ENCODE measurements around the gene ZPBP2. TPM values are rescaled to one million over a fixed set of nuclear protein-coding genes. Genes with fewer than 3 reads are reported as not detected.

Gene ZPBP2
- total RNA-seq, 1 experiment from 2014 or later: not detected

DNA sequence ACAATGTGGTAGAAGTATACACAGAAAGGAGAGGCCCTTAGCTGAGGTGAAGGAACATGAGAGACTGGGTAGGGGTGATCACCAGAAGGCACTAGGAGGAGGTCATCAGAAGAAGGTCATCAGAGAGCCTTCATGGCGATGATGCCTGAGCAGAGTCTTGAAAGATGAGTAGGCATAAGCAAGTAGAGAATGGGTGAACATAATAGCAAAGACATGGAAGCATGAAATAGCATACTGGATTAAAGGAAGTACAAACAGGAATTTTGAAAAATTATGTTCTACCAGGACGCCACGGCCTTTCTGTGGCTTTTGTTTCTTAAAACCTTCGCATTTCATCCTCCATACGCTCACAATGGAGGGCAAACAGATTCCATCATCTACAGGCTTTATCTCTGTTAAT is 6.8 kb upstream of the ZPBP2 start:
- Histone ChIP-seq H3K4me1 (ENCODE audit: control insufficient read depth, insufficient read depth, low read length) (peaks cover 6% of the 10 kb centered on the region), H3K36me3 (ENCODE audit: control insufficient read depth, insufficient read depth, low read length) (no peaks in the 10 kb centered on the region), H3K4me3 (ENCODE audit: low read depth in 2 of 2, low read length in 2 of 2) (no peak overlapping the region), H3K27me3 (ENCODE audit: control insufficient read depth, insufficient read depth, low read length) (peaks cover 36% of the 10 kb centered on the region), H3K27ac (ENCODE audit: low read length) (no peak overlapping the region), H3K9me3 (ENCODE audit: control insufficient read depth, insufficient read depth, low read depth, low read length) (no peaks in the 10 kb centered on the region)
- intact Hi-C loops (cut with micrococcal nuclease; ENCODE audit: unreplicated experiment): no loop called here
- CTCF ChIA-PET: no interaction called here
- BruUV-seq (replicated peaks): no TSS peak
- TF ChIP-seq SIN3A (IDR thresholded peaks at IDR 0.05; ENCODE audit: borderline replicate concordance, insufficient read depth, low read depth, low read length) (no peak), POLR2AphosphoS5 (IDR thresholded peaks at IDR 0.05; ENCODE audit: low read depth, low read length) (no peak), TCF7L2 (IDR thresholded peaks at IDR 0.05; ENCODE audit: low read depth, low read length) (no peak)
- TF ChIP-seq, protein P1, sequence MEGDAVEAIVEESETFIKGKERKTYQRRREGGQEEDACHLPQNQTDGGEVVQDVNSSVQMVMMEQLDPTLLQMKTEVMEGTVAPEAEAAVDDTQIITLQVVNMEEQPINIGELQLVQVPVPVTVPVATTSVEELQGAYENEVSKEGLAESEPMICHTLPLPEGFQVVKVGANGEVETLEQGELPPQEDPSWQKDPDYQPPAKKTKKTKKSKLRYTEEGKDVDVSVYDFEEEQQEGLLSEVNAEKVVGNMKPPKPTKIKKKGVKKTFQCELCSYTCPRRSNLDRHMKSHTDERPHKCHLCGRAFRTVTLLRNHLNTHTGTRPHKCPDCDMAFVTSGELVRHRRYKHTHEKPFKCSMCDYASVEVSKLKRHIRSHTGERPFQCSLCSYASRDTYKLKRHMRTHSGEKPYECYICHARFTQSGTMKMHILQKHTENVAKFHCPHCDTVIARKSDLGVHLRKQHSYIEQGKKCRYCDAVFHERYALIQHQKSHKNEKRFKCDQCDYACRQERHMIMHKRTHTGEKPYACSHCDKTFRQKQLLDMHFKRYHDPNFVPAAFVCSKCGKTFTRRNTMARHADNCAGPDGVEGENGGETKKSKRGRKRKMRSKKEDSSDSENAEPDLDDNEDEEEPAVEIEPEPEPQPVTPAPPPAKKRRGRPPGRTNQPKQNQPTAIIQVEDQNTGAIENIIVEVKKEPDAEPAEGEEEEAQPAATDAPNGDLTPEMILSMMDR (IDR thresholded peaks at IDR 0.05): no peak
- TF ChIP-seq, protein P2, sequence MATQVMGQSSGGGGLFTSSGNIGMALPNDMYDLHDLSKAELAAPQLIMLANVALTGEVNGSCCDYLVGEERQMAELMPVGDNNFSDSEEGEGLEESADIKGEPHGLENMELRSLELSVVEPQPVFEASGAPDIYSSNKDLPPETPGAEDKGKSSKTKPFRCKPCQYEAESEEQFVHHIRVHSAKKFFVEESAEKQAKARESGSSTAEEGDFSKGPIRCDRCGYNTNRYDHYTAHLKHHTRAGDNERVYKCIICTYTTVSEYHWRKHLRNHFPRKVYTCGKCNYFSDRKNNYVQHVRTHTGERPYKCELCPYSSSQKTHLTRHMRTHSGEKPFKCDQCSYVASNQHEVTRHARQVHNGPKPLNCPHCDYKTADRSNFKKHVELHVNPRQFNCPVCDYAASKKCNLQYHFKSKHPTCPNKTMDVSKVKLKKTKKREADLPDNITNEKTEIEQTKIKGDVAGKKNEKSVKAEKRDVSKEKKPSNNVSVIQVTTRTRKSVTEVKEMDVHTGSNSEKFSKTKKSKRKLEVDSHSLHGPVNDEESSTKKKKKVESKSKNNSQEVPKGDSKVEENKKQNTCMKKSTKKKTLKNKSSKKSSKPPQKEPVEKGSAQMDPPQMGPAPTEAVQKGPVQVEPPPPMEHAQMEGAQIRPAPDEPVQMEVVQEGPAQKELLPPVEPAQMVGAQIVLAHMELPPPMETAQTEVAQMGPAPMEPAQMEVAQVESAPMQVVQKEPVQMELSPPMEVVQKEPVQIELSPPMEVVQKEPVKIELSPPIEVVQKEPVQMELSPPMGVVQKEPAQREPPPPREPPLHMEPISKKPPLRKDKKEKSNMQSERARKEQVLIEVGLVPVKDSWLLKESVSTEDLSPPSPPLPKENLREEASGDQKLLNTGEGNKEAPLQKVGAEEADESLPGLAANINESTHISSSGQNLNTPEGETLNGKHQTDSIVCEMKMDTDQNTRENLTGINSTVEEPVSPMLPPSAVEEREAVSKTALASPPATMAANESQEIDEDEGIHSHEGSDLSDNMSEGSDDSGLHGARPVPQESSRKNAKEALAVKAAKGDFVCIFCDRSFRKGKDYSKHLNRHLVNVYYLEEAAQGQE (IDR thresholded peaks at IDR 0.05; ENCODE audit: insufficient read depth in 1 of 2, low read depth in 2 of 2, low read length in 1 of 2): no peak
- POLR2A ChIA-PET: no interaction called here
- in situ Hi-C loops (cut with HindIII; ENCODE audit: low pct_unique_long_range_greater_than_20kb, low sequenced_read_pairs): no loop called here
- no peak for DNase-seq (ENCODE audit: low read depth, low spot score)
- no peak for ATAC-seq

DNA sequence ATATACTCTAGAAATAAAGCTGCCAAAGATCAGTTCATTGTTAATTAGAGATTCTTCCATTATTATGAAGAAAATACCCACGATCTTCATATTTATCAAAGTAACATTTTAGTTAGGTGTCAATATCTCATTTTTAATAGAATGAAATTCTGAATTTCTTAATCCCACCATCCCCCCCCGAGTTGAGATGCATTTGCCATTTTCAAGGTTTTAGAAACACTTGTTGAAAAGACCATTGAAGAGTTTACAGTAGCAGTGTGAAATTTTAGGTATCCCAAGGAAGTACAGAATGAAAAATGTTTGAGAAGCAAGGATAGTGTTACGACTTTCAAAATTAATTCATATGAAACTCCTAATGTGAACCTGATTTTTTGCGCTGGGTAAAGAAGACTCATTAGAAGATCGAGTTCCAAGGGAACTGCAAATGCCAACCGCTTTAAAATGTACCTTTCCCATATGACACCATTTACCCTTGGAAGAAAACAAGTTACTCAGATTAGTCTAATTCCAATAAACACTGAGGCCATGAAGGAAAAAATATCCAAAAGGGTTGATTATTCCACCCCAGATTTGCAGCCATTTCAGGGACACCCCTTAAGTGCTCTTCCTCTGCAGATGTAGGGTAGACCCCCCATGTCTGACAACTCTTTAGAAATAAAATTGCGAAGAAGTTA is 4.6 kb upstream of the ZPBP2 start:
- ATAC-seq: no peak

More for the DNA sequence above, 4.6 kb upstream of the ZPBP2 start:
- intact Hi-C loops (cut with micrococcal nuclease; ENCODE audit: unreplicated experiment) (no loop called here), in situ Hi-C loops (cut with HindIII; ENCODE audit: low pct_unique_long_range_greater_than_20kb, low sequenced_read_pairs) (no loop called here)
- Histone ChIP-seq H3K27me3 (ENCODE audit: control insufficient read depth, insufficient read depth, low read length) (peaks cover 40% of the 10 kb centered on the region), H3K27ac (ENCODE audit: low read length) (no peak overlapping the region), H3K4me1 (ENCODE audit: control insufficient read depth, insufficient read depth, low read length) (peaks cover 6% of the 10 kb centered on the region), H3K9me3 (ENCODE audit: control insufficient read depth, insufficient read depth, low read depth, low read length) (no peaks in the 10 kb centered on the region), H3K36me3 (ENCODE audit: control insufficient read depth, insufficient read depth, low read length) (no peaks in the 10 kb centered on the region), H3K4me3 (ENCODE audit: low read depth in 2 of 2, low read length in 2 of 2) (peak overlapping the region; percentile 26 to 29)
- no peak for DNase-seq (ENCODE audit: low read depth, low spot score)
- TF ChIP-seq POLR2AphosphoS5 (IDR thresholded peaks at IDR 0.05; ENCODE audit: low read depth, low read length): no peak
- no peak for TF ChIP-seq SIN3A (IDR thresholded peaks at IDR 0.05; ENCODE audit: borderline replicate concordance, insufficient read depth, low read depth, low read length)
- no peak for TF ChIP-seq TCF7L2 (IDR thresholded peaks at IDR 0.05; ENCODE audit: low read depth, low read length)
- TF ChIP-seq, protein P2 (IDR thresholded peaks at IDR 0.05; ENCODE audit: insufficient read depth in 1 of 2, low read depth in 2 of 2, low read length in 1 of 2): no peak
- TF ChIP-seq, protein P1 (IDR thresholded peaks at IDR 0.05): no peak
- CTCF ChIA-PET: no interaction called here
- POLR2A ChIA-PET: interaction anchor here (0.7 kb wide), 1 partner anchor 32 kb away, joined by 3 read pairs; no protein-coding TSS in a partner anchor
- no TSS peak for BruUV-seq (replicated peaks)

Data from Panc1 (cell line).